Activated T-helper 1 cell treated with Interleukin-2 at 50 U/mL for 16 hours (primary cell): ENCODE data around the gene SPTBN1.
A peak's percentile ranks its signal among the peaks of the same experiment; 100 is the strongest.

Experiments
- DNase-seq: peaks from one replicate; pipeline ENCODE4 v3.0.0-alpha.2; 2020; ENCODE audit warnings: low read depth

SPTBN1 gene

GRCh38 chr2:54574107-54574859 lies 118.2 kb downstream of the SPTBN1 start:
- peak; percentile 58 for DNase-seq

DNA sequence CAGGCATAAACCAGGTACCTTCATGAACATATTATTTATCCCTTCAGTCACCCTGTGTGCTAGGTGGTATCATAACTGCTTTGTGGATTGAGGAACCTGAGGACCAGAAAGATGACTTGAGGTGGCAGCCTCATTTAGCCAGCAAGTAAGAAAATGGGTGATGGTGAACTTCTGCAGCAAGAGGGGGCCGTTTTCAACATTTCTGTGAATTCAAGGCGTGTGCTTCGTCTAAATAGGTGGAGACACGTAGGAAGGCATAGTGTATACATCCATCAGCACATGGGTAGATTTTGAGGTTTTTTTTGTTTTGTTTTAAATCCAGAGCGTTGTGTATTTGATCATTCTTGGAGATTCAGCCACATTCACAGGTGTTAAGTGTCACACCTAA lies 118.7 kb downstream of the SPTBN1 start:
- no peak for DNase-seq

- no peak for DNase-seq
Measured at GRCh38 chr2:54575379-54575888, 119.3 kb downstream of the SPTBN1 start.

DNA sequence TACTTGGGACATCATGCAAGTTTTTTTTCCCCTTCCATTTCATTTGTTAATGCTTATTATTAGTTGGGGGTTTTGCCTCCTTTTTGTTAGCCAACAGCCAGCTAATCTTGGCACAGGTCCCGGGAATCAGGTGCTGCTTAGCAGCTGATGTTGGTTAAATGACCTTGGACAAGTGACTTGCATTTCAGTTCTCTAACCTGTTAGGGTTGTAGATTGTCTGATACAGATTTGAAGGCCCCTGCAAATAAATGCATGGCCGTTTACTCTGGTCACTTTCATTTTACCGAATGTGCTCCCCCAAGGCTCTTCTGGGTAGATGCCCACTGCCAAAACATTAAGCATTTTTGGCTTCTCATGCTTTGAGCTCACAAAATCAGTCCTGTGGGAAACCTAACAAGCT lies 120.9 kb downstream of the SPTBN1 start:
- DNase-seq = no peak

- no peak for DNase-seq
Measured at GRCh38 chr2:54577944-54578647, 122.0 kb downstream of the SPTBN1 start.

GRCh38 chr2:54578648-54579045 lies 122.5 kb downstream of the SPTBN1 start:
- no peak for DNase-seq

- DNase-seq = no peak
Measured at GRCh38 chr2:54579061-54579681, 123.0 kb downstream of the SPTBN1 start.

DNA sequence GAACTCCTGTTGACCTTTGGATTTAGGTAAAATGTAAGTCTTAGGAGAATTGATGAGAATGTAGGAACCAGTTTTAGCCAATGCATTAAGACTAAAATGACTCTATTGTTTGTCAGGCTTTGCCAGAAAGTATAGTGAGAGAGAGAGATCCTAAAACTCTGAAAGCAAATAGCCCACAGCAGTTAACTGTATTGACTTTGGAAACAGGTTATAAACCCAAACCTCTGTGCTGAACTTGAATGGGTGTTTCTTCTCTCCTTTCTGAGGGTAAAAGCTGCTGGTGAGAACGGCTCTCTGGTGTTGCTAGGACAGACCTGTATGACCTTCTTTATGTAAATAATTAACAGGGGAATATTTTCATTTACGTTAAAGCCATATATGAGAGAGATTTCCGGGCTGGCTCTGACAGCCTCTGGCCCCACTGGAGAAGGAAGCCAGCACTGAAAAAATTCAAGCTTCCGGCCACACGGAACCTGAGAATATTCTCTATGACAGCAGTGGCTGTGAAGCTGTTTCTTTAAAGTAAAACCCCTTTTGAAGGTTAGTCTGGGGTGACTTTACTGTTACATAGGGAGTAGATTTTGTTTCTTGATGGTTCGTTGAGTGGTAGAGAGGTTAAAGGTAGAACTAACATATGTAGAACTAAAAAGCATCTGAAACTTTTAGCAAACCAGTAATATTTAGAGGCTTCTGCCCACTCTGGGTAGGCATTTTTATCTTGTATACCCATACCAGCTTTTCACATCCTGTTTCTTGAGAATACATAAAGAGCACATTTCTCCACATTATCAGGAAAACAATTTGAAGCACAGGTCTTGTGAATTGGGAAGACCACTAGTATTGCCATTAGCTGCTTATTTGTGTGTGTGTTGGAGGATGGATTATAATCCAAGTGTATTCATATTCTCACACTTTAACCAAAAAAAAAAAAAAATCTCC lies 123.8 kb downstream of the SPTBN1 start:
- no peak for DNase-seq

DNA sequence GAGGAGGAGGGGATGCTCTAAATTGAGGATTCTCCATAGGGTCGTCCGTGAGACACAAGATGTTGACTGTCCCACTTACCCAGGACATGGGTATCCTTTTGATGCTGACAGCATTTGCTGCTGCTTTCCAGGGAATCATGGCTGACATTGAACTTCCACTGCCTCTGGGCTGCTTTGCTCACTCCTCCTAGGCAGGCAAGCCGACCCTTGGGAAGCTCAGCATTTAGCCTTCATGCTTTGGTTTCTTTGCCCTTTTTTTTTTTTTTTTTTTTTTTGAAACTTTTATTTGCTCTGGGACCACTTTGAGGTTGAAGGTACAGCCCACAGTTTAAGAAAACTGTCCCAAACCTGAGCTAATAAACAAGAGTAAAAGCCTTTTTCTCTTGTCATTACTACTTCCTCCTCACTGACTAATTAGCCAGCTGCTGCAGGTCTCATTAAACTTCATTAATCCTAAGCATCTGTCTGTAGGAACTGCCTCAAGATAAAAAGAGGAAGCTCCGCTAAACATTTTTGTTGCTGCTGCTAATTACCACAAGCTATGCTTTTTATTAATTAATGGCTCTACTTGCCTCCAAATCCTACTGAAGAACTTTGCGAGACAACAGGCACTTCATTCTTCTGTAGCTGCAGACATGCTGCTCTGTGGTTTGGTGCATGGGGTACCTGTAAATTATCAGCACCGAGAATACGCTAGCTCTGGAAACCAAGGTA lies 125.4 kb downstream of the SPTBN1 start:
- DNase-seq = no peak

GRCh38 chr2:54582987-54583386 lies 126.9 kb downstream of the SPTBN1 start:
- no peak for DNase-seq

GRCh38 chr2:54584598-54584997 lies 128.5 kb downstream of the SPTBN1 start:
- DNase-seq = no peak

DNA sequence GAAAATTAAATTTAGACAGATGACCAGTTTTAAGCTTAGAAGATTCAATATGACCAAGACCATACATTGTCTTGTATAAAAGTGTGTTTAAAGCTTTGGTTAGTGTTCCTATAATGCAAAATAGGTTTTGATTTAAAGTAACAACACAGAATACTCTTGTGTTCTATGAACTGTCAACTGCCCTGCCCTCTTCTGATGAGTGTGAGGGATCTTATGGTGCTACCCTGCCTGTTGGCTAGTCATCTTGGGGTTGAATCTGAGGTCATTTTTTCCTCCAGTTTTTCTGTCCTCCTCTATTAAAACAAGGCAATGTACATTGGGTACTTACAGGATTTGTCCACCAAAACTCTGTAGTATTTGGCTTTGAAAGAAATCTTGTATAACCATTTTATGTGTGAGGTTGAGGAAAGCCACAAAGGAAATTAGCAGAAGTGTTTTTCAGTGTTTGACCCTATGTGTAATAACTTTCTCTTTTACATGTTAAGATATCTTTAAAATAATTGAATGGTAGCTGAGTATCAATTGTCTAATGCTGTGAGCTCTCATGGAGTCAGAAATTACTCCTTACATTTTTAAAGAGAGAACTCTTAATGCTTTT lies 129.1 kb downstream of the SPTBN1 start:
- no peak for DNase-seq

DNA sequence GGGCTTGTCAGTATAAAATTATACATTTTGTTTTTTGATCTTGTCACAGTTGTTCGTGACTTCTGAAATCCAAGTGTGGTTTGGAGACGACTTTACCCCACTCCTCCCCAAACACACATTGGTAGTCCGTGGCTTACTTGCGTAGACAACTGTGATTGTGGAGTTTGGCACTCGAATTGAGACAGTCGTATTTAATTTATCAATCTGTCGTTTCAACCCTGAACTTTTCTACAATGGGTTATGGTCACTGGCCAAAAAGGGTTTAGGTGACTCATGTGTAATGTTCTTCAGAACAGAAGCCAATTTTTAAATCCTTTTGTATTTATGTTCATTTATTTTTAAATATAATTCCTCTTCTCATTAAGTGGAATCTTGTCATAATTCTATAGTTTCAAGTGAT lies 129.9 kb downstream of the SPTBN1 start:
- DNase-seq = no peak

- no peak for DNase-seq
Measured at GRCh38 chr2:54586494-54586893, 130.4 kb downstream of the SPTBN1 start.

DNA sequence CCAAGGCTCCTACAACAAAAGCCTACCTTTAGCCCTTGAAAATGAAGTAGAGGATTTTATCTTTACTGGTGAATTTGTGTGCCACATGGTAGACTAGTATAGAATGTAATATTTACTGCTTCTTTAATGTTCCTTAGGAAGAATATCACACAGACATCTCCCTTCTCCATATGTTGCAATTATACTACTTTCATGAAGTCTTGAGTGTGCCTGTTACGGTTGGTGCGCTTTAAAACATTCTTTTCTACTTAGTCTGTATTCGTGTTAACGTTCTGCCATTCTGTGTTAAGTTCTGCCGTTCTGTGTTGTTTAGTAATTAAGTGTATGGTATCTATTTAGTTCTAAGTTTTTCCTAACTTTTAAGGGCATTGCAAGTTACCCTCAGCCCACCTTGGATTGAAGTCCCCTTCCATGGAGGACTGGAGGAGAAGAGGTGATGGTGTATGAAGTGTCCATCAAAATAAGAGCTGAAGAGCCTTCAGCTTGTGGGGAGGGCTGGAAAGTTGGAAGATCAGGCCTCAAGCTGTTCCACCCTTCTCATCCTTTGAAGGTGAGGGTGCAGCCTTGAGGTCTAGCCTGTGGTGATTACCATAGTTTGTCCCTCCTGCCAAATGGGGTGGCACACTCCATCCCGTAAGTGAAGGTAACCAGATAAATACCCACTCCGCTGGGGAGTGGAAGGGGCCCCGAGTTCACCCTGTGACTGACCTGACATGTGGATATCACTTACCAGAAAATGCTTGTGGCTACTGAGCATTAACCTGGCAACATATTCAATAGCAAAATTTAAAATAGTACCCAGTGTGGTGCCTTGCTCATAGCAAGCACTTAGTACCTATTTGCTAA lies 131.3 kb downstream of the SPTBN1 start:
- no peak for DNase-seq

- DNase-seq = no peak
Measured at GRCh38 chr2:54588244-54588899, 132.2 kb downstream of the SPTBN1 start.

- no peak for DNase-seq
Measured at GRCh38 chr2:54589038-54589339, 132.9 kb downstream of the SPTBN1 start.

- no peak for DNase-seq
Measured at GRCh38 chr2:54589340-54590215, 133.5 kb downstream of the SPTBN1 start.
